SJCRH30 (cell line): Measurements from ENCODE around the gene CCDC167. TPM values are rescaled to one million over a fixed set of nuclear protein-coding genes. Genes with fewer than 3 reads are reported as not detected.

Experiments
- DNase-seq, 2 experiments: peaks; one replicate each; pipeline ENCODE4 v3.0.0-alpha.2; 2015 to 2020
- H3K27ac ChIP-seq: fragments of 250-450 bp; sonication (Bioruptor Pico); 2 replicates; pipeline ENCODE4 v1.5.1; 2020; ENCODE audit warnings: mild to moderate bottlenecking, moderate library complexity
- H3K27me3 ChIP-seq: fragments of 250-450 bp; sonication (Bioruptor Pico); 2 replicates; pipeline ENCODE4 v1.5.1; 2020; ENCODE audit warnings: mild to moderate bottlenecking, moderate library complexity
- H3K36me3 ChIP-seq: fragments of 250-450 bp; sonication (Bioruptor Pico); 2 replicates; pipeline ENCODE4 v1.5.1; 2020; ENCODE audit warnings: mild to moderate bottlenecking, moderate library complexity
- H3K4me1 ChIP-seq: fragments of 250-450 bp; sonication (Bioruptor Pico); 2 replicates; pipeline ENCODE4 v1.5.1; 2020; ENCODE audit warnings: mild to moderate bottlenecking, moderate library complexity
- H3K4me3 ChIP-seq: fragments of 250-450 bp; sonication (Bioruptor Pico); 2 replicates; pipeline ENCODE4 v1.5.1; 2020; ENCODE audit warnings: mild to moderate bottlenecking, moderate library complexity
- H3K9me3 ChIP-seq: fragments of 250-450 bp; sonication (Bioruptor Pico); replicated peaks from 2 replicates; pipeline ENCODE4 v1.5.1; 2020; ENCODE audit warnings: mild to moderate bottlenecking, moderate library complexity
- total RNA-seq: library from RNA; depleted of rRNA; stranded (reverse); fragments of >200 nt; shearing (Covaris generic); gene quantifications from 2 replicates; pipeline ENCODE4 v1.2.3, GENCODE V29; 2014; rRNA removed

Gene CCDC167
- 29.0 and 34.1 TPM in 2 replicates for total RNA-seq

- peak within 1 kb of the TSS; percentile 64 for H3K27ac ChIP-seq
- no peaks in the 10 kb centered on the region for H3K9me3 ChIP-seq
- H3K4me3 ChIP-seq: peak within 1 kb of the TSS; percentile 61
- peak; percentile 99 to 100 for DNase-seq
- no peaks in the 10 kb centered on the region; the same call in 1 of the 2 replicates for H3K27me3 ChIP-seq
- no peaks in the 10 kb centered on the region for H3K4me1 ChIP-seq
- H3K36me3 ChIP-seq: no peaks in the 10 kb centered on the region
Measured at GRCh38 chr6:37499433-37500293, at the start of gene CCDC167. CCDC167 (minus strand) TSS chr6:37499893; CDS start chr6:37499863, 30 bp downstream.

DNA sequence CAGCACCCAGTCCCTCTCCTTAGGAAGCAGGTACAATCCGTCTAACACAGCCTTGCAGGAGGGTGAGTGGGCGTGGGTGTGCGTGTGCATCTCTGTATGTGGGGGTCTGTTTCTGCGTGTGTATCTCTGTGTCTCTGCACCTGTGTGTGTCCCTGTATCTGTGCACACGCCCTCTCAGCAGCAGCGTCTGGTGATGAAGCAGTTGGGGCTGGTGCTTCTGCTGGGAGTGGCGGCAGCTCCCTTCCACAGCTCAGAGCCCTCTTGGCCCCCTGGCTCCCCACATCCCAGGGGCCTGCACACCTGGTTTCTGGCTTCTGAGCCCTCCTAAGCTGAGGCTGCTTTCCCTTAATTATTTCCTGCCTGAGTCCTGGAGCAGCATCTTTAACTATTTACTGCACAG is 49.5 kb upstream of the CCDC167 start:
- H3K4me1 ChIP-seq: peaks cover 15% of the 10 kb centered on the region
- H3K36me3 ChIP-seq: no peaks in the 10 kb centered on the region
- no peak for DNase-seq
- H3K27me3 ChIP-seq: peaks cover 24% of the 10 kb centered on the region; the same call in 1 of the 2 replicates
- H3K4me3 ChIP-seq: no peak overlapping the region
- H3K27ac ChIP-seq: no peak overlapping the region
- H3K9me3 ChIP-seq: no peaks in the 10 kb centered on the region

DNA sequence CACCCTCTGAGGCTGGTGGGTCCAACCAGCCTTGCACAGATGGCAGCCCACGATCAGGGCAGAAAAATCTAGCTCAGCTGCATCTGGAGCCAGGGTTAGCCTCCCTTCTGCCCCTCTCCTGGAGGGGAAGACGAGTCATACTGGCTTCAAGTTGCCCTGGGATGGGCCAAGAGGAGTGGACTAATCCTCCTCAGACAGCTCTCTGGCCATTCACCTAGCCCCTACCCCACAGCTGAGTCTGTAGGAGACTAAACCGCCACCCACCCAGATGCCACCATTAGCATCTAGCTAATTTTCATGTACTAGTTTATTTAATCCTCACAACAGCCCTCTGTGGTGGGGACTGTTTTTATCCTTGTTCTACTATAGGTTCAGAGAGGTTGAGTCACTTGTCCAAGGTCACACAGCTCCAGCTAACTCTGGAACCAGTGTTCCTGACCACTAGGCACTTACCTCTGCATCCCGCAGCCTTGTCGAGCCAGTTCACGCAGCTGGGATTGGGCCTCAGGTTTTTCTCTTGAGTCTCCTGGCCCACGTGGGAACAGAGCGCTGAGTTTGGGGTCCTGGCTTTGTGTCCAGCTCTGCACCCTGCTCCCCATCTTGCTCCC is 48.5 kb upstream of the CCDC167 start:
- Histone ChIP-seq H3K27ac (no peak overlapping the region), H3K27me3 (peaks cover 24% of the 10 kb centered on the region; the same call in 1 of the 2 replicates)

DNA sequence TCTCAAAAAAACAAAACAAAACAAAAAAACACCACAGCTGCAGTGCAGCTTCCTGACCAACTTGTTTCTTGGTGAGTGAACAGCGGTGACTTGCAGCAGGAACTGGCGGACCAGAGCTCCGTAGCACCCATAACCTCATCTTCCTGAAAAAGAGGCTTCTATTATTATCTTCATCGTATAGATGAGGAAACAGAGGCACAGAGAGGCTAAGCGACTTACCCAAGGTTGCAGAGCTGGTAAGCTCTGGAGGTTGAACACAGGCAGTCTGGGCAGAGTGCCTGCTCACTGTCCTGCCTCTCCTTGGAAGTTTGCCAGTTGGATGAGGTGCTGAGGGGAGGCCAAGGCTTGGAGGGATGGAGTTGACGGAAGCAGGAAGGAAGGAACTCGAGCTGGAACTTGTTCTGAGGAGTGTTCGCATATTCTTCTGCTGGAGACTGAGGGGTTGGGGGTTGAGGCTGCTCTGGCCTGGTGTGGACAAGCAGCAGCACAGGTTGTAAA is 47.9 kb upstream of the CCDC167 start:
- peaks cover 24% of the 10 kb centered on the region; the same call in 1 of the 2 replicates for H3K27me3 ChIP-seq
- peaks cover 5% of the 10 kb centered on the region; the same call in 1 of the 2 replicates for H3K4me1 ChIP-seq
- no peaks in the 10 kb centered on the region for H3K9me3 ChIP-seq
- no peak overlapping the region for H3K27ac ChIP-seq
- peak; percentile 40 to 54 for DNase-seq
- no peaks in the 10 kb centered on the region for H3K36me3 ChIP-seq
- H3K4me3 ChIP-seq: no peak overlapping the region

More for the DNA sequence above, 48.5 kb upstream of the CCDC167 start:
- Histone ChIP-seq H3K4me3 (no peak overlapping the region), H3K9me3 (no peaks in the 10 kb centered on the region), H3K4me1 (peaks cover 5% of the 10 kb centered on the region; the same call in 1 of the 2 replicates), H3K36me3 (no peaks in the 10 kb centered on the region)
- no peak for DNase-seq

DNA sequence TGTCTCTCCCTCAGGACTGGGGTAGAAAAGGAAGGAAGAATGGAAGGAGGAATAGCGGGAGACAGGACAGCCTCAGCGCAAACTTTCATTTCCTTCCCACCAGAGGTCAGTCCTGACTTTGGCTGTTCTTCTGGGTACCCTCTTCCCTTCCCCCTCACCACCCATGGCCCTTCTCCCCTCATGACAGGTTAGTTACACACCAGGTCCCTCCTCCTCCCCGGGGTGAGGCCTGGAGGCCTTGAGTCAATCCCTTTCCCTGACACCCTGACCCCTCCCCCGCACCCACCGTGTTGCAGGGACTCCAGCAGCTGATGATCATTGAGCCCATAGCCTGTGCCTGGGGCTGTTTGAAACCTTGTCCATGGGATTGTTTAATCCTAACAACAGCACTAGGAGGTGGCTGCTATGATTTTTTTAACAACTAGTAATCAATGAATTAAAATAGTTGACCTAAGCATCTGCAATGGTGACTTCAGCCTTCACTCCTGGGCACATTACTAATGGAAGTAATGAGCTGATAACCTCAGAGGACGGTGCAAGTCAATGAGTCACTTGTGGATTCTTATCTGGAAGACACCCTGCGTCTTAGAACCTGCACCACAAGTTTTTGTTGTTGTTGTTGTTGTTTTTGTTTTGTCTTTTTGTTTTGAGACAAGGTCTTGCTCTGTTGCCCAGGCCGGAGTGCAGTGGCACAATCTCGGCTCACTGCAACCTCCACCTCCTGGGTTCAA is 46.6 kb upstream of the CCDC167 start:
- Histone ChIP-seq H3K4me3 (no peak overlapping the region), H3K36me3 (no peaks in the 10 kb centered on the region), H3K4me1 (peaks cover 5% of the 10 kb centered on the region; the same call in 1 of the 2 replicates), H3K27me3 (peaks cover 24% of the 10 kb centered on the region; the same call in 1 of the 2 replicates), H3K27ac (no peak overlapping the region), H3K9me3 (no peaks in the 10 kb centered on the region)
- no peak for DNase-seq

DNA sequence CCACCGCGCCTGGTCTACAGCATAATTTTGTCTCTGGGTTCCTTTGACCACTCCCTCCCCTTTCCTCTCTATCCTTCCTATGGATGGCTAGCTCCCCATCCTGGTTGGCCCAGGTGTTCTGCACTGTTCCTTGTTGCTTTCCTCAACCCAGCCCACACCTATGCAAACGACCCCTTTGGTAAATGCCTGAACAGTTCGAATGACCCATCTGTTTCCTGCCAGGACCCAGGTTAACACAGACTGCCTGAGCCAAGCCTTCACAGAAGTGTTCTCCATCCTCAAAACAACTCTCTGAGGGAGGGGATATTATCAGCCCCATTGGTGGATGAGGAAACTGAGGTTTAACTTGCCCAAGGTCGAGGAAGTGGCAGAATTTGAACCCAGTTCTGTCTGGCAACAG is 44.8 kb upstream of the CCDC167 start:
- H3K4me1 ChIP-seq: peaks cover 5% of the 10 kb centered on the region; the same call in 1 of the 2 replicates
- H3K9me3 ChIP-seq: no peaks in the 10 kb centered on the region
- H3K36me3 ChIP-seq: no peaks in the 10 kb centered on the region
- H3K27me3 ChIP-seq: peaks cover 18% of the 10 kb centered on the region; the same call in 1 of the 2 replicates
- H3K27ac ChIP-seq: no peak overlapping the region
- no peak overlapping the region for H3K4me3 ChIP-seq
- DNase-seq: no peak

GRCh38 chr6:37543361-37543760 is 43.7 kb upstream of the CCDC167 start:
- no peak overlapping the region for H3K27ac ChIP-seq
- DNase-seq: no peak
- no peaks in the 10 kb centered on the region for H3K9me3 ChIP-seq
- peaks cover 13% of the 10 kb centered on the region for H3K27me3 ChIP-seq
- no peak overlapping the region for H3K4me3 ChIP-seq
- peaks cover 5% of the 10 kb centered on the region; the same call in 1 of the 2 replicates for H3K4me1 ChIP-seq
- no peaks in the 10 kb centered on the region for H3K36me3 ChIP-seq

DNA sequence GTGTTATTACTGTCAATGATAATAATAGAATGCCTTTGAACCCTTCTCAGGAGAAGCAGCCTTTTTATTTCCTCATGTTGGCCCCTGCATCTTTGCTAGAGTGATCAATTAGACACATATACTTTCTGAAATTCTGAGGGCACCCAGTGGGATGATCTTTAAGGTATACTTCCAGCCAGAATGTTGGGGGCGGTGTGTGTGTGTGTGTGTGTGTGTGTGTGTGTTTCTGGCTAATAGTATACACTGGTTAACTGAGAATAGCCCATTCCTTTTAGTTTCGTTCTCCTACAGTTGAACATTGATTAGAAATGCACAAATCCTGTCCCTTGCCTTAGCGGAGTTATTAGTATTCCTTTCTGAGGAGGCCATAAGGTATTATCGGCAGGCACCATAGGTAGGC is 41.7 kb upstream of the CCDC167 start:
- no peak for DNase-seq
- H3K27me3 ChIP-seq: peaks cover 10% of the 10 kb centered on the region
- H3K27ac ChIP-seq: no peak overlapping the region
- H3K4me3 ChIP-seq: no peak overlapping the region
- no peaks in the 10 kb centered on the region for H3K9me3 ChIP-seq
- no peaks in the 10 kb centered on the region for H3K36me3 ChIP-seq
- no peaks in the 10 kb centered on the region for H3K4me1 ChIP-seq

- Histone ChIP-seq H3K9me3 (no peaks in the 10 kb centered on the region), H3K4me3 (no peak overlapping the region), H3K27me3 (peaks cover 15% of the 10 kb centered on the region), H3K4me1 (no peaks in the 10 kb centered on the region), H3K36me3 (no peaks in the 10 kb centered on the region), H3K27ac (no peak overlapping the region)
- DNase-seq: no peak
Measured at GRCh38 chr6:37540390-37540789, 40.7 kb upstream of the CCDC167 start.

DNA sequence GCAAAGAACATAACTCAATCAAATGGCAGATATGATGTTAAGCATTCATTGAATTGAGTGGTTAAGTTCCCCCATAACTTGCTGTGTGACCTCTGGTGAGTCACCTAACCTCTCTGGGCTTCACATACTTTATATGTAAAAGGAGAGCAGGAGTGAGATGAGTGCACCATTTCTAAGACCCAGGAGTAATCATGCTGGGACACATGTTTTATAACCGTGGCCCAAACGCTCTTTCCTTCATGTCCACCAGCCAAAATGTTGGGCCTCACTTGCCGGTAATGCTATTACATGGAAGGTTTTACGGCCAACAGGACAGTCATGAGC is 40.3 kb upstream of the CCDC167 start:
- Histone ChIP-seq H3K4me1 (no peaks in the 10 kb centered on the region), H3K27me3 (peaks cover 15% of the 10 kb centered on the region), H3K36me3 (no peaks in the 10 kb centered on the region), H3K27ac (no peak overlapping the region), H3K9me3 (no peaks in the 10 kb centered on the region), H3K4me3 (no peak overlapping the region)
- no peak for DNase-seq

DNA sequence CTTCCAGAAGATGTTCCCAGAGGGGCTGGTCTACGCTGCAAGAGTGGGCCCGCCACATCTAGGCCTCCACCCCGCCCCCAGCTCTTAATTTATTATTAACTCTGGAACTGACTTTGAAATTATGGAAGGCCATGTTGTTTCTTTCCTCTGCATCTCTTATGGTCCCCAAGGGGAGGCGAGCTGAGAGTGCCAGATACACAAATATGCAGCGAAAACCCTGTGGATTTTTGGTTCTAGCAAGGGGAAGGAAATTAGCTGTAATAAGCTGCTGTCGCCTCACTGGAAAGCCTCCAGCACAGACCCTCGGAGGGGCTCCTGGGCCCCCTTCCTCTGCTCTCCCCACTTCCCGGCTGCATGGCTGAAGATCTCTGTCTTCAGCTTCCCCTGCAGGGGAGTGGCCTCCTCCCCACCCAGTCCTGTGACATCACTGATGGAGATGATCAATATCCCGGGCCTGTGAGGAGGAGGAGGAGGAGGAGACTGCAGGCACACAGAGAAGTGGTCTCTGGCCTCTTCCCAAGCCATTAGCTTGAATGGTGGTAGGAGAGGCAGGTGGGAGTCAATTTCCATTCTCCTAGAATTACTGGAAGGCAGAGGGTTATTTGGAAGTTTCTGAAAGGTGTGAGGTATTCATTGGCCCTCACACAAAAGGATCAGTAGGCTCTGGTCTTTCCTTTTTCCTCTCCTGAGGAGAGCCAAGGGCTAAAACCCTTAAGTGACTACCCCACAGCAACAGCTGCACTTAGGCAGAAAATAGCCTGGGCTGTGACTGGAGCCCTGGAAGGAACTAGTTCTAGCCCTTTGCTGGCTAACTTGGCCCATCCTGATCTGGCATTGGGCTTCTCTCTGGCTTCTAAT is 39.7 kb upstream of the CCDC167 start:
- H3K9me3 ChIP-seq: no peaks in the 10 kb centered on the region
- H3K27me3 ChIP-seq: peaks cover 15% of the 10 kb centered on the region
- no peak for DNase-seq
- H3K27ac ChIP-seq: no peak overlapping the region
- H3K4me3 ChIP-seq: no peak overlapping the region
- H3K4me1 ChIP-seq: no peaks in the 10 kb centered on the region
- no peaks in the 10 kb centered on the region for H3K36me3 ChIP-seq

- DNase-seq: peak in 1 of 2 experiments; percentile 50
- Histone ChIP-seq H3K4me3 (no peak overlapping the region), H3K27me3 (peaks cover 28% of the 10 kb centered on the region)
Measured at GRCh38 chr6:37538107-37538506, 38.4 kb upstream of the CCDC167 start.

GRCh38 chr6:37537548-37537947 is 37.9 kb upstream of the CCDC167 start:
- Histone ChIP-seq H3K27ac (no peak overlapping the region), H3K4me3 (no peak overlapping the region), H3K27me3 (peaks cover 32% of the 10 kb centered on the region), H3K36me3 (no peaks in the 10 kb centered on the region), H3K9me3 (no peaks in the 10 kb centered on the region), H3K4me1 (no peaks in the 10 kb centered on the region)
- DNase-seq: no peak

More at GRCh38 chr6:37538107-37538506, 38.4 kb upstream of the CCDC167 start:
- Histone ChIP-seq H3K9me3 (no peaks in the 10 kb centered on the region), H3K36me3 (no peaks in the 10 kb centered on the region), H3K4me1 (no peaks in the 10 kb centered on the region), H3K27ac (no peak overlapping the region)
